MM.1S (cell line): ENCODE results near the gene FARP2.
"Not testable (repeated sequence)": the region's sequence is repeated elsewhere in the genome, so short reads cannot be mapped to it uniquely, and the experiment has no call there.

Source experiments
- DNase-seq: peaks from one replicate; pipeline ENCODE4 v3.0.0-alpha.2; 2015
- H2AFZ ChIP-seq: fragments of 300-600 bp; sonication (generic); 2 replicates; pipeline ENCODE4 v1.6.0; 2016; ENCODE audit warnings: antibody characterized with exemption, low read length
- H3F3A ChIP-seq: fragments of 300-600 bp; sonication (generic); 2 replicates; pipeline ENCODE4 v1.6.1; 2016; ENCODE audit warnings: mild to moderate bottlenecking, antibody characterized with exemption, low read length, moderate library complexity, mixed read lengths; ENCODE audit not compliant: insufficient read depth
- H3K27ac ChIP-seq: fragments of 300-600 bp; sonication (generic); 2 replicates; pipeline ENCODE4 v1.5.1; 2016; ENCODE audit warnings: mild to moderate bottlenecking, low read length
- H3K27me3 ChIP-seq: fragments of 300-600 bp; sonication (generic); replicated peaks from 2 replicates; pipeline ENCODE4 v1.6.0; 2016; ENCODE audit warnings: low read length; ENCODE audit not compliant: insufficient read depth
- H3K36me3 ChIP-seq: fragments of 300-600 bp; sonication (generic); replicated peaks from 2 replicates; pipeline ENCODE4 v1.6.1; 2016; ENCODE audit warnings: mild to moderate bottlenecking, low read length, mixed read lengths; ENCODE audit not compliant: insufficient read depth
- H3K4me1 ChIP-seq: fragments of 300-600 bp; sonication (generic); 2 replicates; pipeline ENCODE4 v1.6.1; 2016; ENCODE audit warnings: low read length, mixed read lengths
- H3K4me2 ChIP-seq: fragments of 300-600 bp; sonication (generic); 2 replicates; pipeline ENCODE4 v1.6.0; 2016; ENCODE audit warnings: low read depth, low read length
- H3K4me3 ChIP-seq: fragments of 300-600 bp; sonication (generic); 2 replicates; pipeline ENCODE4 v1.5.1; 2016; ENCODE audit warnings: low read length, mixed read lengths
- H3K79me2 ChIP-seq: fragments of 300-600 bp; sonication (generic); 2 replicates; pipeline ENCODE4 v1.6.1; 2016; ENCODE audit warnings: mixed run types, low read length, mixed read lengths
- H3K9ac ChIP-seq: fragments of 300-600 bp; sonication (generic); 2 replicates; pipeline ENCODE4 v1.6.1; 2016; ENCODE audit warnings: low read length, mixed read lengths
- H3K9me2 ChIP-seq: fragments of 300-600 bp; sonication (generic); replicated peaks from 2 replicates; pipeline ENCODE4 v1.6.1; 2016; ENCODE audit warnings: mild to moderate bottlenecking, low read length, mixed read lengths; ENCODE audit not compliant: insufficient read depth
- H3K9me3 ChIP-seq: fragments of 300-600 bp; sonication (generic); replicated peaks from 2 replicates; pipeline ENCODE4 v1.6.1; 2016; ENCODE audit warnings: mild to moderate bottlenecking, low read length, mixed read lengths; ENCODE audit not compliant: insufficient read depth
- H4K20me1 ChIP-seq: fragments of 300-600 bp; sonication (generic); 2 replicates; pipeline ENCODE4 v1.6.1; 2016; ENCODE audit warnings: mild to moderate bottlenecking, low read length, moderate library complexity, mixed read lengths; ENCODE audit not compliant: insufficient read depth
- EZH2 ChIP-seq: fragments of 300-600 bp; sonication (generic); optimal IDR thresholded peaks from 2 replicates; pipeline ENCODE3; 2017; ENCODE audit warnings: low read depth, mild to moderate bottlenecking, antibody characterized with exemption, low read length, mixed read lengths
- EZH2phosphoT487 ChIP-seq: fragments of 300-600 bp; sonication (generic); IDR thresholded peaks from 2 replicates; pipeline ENCODE4 v1.6.1; 2018; ENCODE audit warnings: antibody characterized with exemption, low read length
- TF ChIP-seq, protein P1 (sequence below): fragments of 300-600 bp; sonication (generic); IDR thresholded peaks from 2 replicates; pipeline ENCODE4 v1.5.1; 2016; ENCODE audit warnings: antibody characterized with exemption, low read length, mixed read lengths

Gene FARP2

DNA sequence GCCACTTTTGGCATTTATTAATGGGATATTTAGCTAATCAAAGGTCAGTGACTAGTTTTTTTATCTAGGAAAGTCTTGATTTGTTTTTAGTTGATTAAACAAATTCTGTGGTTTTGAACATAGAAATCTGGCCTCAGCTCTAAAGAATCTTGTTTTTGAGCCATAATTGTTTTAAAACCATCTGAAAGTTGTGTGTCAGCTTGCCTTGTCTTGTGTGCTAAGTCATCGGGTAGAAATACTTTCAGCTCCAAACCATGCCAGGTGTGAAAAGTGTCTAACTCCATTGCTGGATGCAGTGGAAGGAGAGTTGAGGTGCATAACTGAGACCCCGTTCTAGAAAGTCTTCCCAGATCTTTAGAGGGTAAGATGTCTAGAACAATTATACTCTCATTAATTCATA is 22.7 kb downstream of the FARP2 start:
- peak overlapping the region; percentile 45; the same call in 1 of the 2 replicates for H3K4me2 ChIP-seq
- no peaks in the 10 kb centered on the region for H3K9me2 ChIP-seq
- no peaks in the 10 kb centered on the region for H3K9me3 ChIP-seq
- no peak overlapping the region for H2AFZ ChIP-seq
- peak overlapping the region; percentile 63; the same call in 1 of the 2 replicates for H3K27ac ChIP-seq
- H3K79me2 ChIP-seq, result peaks cover 76% of the 10 kb centered on the region
- DNase-seq, result peak; percentile 68
- no peak overlapping the region; the same call in 1 of the 2 replicates for H3K9ac ChIP-seq
- no peaks in the 10 kb centered on the region for H4K20me1 ChIP-seq
- no peak overlapping the region for H3K4me3 ChIP-seq
- H3K36me3 ChIP-seq, result no peaks in the 10 kb centered on the region; the same call in none of the 2 replicates
- peaks cover 53% of the 10 kb centered on the region for H3K4me1 ChIP-seq
- peaks cover 31% of the 10 kb centered on the region for H3F3A ChIP-seq
- TF ChIP-seq EZH2 (no peak), EZH2phosphoT487 (no peak)
- TF ChIP-seq, protein P1, sequence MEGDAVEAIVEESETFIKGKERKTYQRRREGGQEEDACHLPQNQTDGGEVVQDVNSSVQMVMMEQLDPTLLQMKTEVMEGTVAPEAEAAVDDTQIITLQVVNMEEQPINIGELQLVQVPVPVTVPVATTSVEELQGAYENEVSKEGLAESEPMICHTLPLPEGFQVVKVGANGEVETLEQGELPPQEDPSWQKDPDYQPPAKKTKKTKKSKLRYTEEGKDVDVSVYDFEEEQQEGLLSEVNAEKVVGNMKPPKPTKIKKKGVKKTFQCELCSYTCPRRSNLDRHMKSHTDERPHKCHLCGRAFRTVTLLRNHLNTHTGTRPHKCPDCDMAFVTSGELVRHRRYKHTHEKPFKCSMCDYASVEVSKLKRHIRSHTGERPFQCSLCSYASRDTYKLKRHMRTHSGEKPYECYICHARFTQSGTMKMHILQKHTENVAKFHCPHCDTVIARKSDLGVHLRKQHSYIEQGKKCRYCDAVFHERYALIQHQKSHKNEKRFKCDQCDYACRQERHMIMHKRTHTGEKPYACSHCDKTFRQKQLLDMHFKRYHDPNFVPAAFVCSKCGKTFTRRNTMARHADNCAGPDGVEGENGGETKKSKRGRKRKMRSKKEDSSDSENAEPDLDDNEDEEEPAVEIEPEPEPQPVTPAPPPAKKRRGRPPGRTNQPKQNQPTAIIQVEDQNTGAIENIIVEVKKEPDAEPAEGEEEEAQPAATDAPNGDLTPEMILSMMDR, result no peak
- no peaks in the 10 kb centered on the region for H3K27me3 ChIP-seq

DNA sequence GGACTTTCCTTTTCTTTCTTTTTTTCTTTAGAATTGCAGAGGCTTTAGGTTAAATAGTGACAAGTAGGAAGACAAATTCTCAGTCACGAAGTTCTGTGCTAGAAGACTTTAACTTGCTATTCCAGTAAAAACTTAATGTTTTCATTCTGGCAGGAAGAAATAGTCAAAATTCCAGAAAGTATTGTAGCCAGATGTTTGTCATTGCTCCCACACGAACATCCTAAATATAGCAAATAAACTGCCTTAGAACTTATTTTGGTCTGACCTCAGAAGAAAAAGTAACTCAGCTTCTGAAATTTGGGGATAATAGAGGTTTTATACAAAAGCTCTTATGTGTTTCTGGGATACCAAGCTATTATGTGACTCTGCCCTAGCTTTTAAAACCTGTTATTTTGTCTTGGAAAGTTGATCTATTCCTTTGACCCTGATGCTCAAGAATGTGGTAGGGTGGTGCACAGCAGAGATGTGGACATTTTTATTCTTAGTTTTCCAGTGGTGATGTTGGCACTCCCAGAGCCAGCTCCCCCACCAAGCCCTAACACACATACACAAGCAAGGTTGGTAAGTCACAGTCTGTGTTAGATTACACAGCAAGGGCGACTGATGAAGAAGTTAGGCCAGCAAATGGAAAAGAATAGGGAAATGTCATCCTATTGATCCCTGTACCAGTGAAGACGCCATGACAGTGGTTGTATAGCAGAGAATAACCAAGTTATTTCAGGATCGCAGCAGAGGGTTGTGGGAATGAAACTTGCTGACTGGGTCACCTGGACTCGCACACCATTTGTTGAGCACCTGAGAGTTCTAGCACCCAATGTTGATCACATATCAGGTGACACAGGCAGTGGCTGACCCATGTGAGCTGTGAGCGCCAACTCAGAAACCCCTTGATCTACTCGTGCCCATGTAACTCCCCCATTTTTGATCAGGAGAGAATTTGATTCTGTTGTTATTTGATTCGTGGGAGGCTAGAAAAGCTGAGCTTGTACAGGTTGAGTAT is 23.7 kb downstream of the FARP2 start:
- no peaks in the 10 kb centered on the region for H4K20me1 ChIP-seq
- no peak for TF ChIP-seq EZH2
- TF ChIP-seq, protein P1, result no peak
- TF ChIP-seq EZH2phosphoT487, result no peak

DNA sequence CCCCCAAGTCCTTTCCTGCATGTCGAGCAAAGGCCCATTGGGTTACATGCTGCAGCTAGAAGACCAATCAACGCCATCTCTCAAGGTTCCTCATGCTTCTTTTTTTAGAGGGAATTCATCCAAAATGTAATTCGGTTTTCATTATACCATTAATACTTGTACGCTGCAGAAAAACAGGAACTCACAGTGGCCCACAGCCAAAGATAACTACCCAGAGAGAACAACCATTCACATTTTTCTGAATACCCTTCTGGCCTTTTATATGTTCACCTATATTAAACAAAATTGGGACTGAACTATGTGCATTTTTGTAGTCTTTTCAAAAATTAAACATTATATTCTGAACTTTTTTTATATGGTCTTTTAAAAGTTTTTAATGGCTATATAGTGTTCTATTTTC is 25.8 kb downstream of the FARP2 start:
- no peaks in the 10 kb centered on the region for H3K27me3 ChIP-seq
- H3K4me2 ChIP-seq, result no peak overlapping the region
- H2AFZ ChIP-seq, result no peak overlapping the region
- peaks cover 83% of the 10 kb centered on the region for H3K79me2 ChIP-seq
- peaks cover 22% of the 10 kb centered on the region for H3F3A ChIP-seq
- TF ChIP-seq EZH2, result no peak
- TF ChIP-seq EZH2phosphoT487, result no peak
- TF ChIP-seq, protein P1, result no peak
- no peak overlapping the region for H3K27ac ChIP-seq
- H3K4me3 ChIP-seq, result no peak overlapping the region
- no peak for DNase-seq
- H3K9me2 ChIP-seq, result no peaks in the 10 kb centered on the region
- no peak overlapping the region for H3K9ac ChIP-seq
- no peaks in the 10 kb centered on the region; the same call in 1 of the 2 replicates for H3K36me3 ChIP-seq
- H4K20me1 ChIP-seq, result no peaks in the 10 kb centered on the region
- peaks cover 28% of the 10 kb centered on the region for H3K4me1 ChIP-seq
- no peaks in the 10 kb centered on the region for H3K9me3 ChIP-seq

More for the DNA sequence above, 23.7 kb downstream of the FARP2 start:
- H3K79me2 ChIP-seq, result peaks cover 84% of the 10 kb centered on the region
- H3F3A ChIP-seq, result peaks cover 23% of the 10 kb centered on the region
- no peaks in the 10 kb centered on the region; the same call in 1 of the 2 replicates for H3K36me3 ChIP-seq
- H3K4me3 ChIP-seq, result no peak overlapping the region; the same call in 1 of the 2 replicates
- H3K27me3 ChIP-seq, result no peaks in the 10 kb centered on the region
- H3K4me1 ChIP-seq, result peaks cover 46% of the 10 kb centered on the region
- H2AFZ ChIP-seq, result no peak overlapping the region
- peak overlapping the region; percentile 63 for H3K27ac ChIP-seq
- no peaks in the 10 kb centered on the region for H3K9me3 ChIP-seq
- peak overlapping the region; percentile 24 for H3K4me2 ChIP-seq
- peak; percentile 76 for DNase-seq
- no peak overlapping the region; the same call in 1 of the 2 replicates for H3K9ac ChIP-seq
- no peaks in the 10 kb centered on the region for H3K9me2 ChIP-seq

DNA sequence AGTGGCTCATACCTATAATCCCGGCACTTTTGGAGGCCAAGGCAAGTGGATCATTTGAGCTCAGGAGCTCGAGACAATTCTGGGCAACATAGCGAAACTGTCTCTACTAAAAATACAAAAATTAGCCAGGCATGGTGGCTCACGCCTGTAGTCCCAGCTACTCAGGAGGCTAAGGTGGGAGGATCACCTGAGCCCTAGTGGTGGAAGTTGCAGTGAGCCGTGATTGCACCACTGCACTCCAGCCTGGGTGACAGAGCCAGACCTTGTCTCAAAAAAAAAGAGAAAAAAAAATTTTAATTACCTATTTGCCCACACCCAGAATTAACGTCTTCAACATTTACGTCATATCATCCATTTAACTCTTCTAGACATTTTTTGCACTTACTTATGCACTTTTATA is 29.4 kb downstream of the FARP2 start:
- not testable (repeated sequence) for H4K20me1 ChIP-seq, H3K4me1 ChIP-seq, DNase-seq, H3K27me3 ChIP-seq, H2AFZ ChIP-seq, H3K4me3 ChIP-seq, H3K9me3 ChIP-seq, H3K27ac ChIP-seq, H3F3A ChIP-seq, H3K36me3 ChIP-seq, H3K9ac ChIP-seq, H3K4me2 ChIP-seq, H3K9me2 ChIP-seq
- H3K79me2 ChIP-seq, result peaks cover 79% of the 10 kb centered on the region
